MM.1S (cell line): ENCODE measurements around the gene DHX29.

Experiments used
- EZH2 ChIP-seq: fragments of 300-600 bp; sonication (generic); optimal IDR thresholded peaks from 2 replicates; pipeline ENCODE3; 2017; ENCODE audit warnings: low read depth, mild to moderate bottlenecking, antibody characterized with exemption, low read length, mixed read lengths
- TF ChIP-seq, protein P1 (sequence below): fragments of 300-600 bp; sonication (generic); IDR thresholded peaks from 2 replicates; pipeline ENCODE4 v1.5.1; 2016; ENCODE audit warnings: antibody characterized with exemption, low read length, mixed read lengths

- TF ChIP-seq, protein P1, sequence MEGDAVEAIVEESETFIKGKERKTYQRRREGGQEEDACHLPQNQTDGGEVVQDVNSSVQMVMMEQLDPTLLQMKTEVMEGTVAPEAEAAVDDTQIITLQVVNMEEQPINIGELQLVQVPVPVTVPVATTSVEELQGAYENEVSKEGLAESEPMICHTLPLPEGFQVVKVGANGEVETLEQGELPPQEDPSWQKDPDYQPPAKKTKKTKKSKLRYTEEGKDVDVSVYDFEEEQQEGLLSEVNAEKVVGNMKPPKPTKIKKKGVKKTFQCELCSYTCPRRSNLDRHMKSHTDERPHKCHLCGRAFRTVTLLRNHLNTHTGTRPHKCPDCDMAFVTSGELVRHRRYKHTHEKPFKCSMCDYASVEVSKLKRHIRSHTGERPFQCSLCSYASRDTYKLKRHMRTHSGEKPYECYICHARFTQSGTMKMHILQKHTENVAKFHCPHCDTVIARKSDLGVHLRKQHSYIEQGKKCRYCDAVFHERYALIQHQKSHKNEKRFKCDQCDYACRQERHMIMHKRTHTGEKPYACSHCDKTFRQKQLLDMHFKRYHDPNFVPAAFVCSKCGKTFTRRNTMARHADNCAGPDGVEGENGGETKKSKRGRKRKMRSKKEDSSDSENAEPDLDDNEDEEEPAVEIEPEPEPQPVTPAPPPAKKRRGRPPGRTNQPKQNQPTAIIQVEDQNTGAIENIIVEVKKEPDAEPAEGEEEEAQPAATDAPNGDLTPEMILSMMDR, result no peak
- no peak for TF ChIP-seq EZH2
Measured at GRCh38 chr5:55225346-55225745, 82.1 kb downstream of the DHX29 start.
